RWPE1 (cell line): ENCODE measurements around the gene CD300E.

ENCODE experiments used
- CTCF ChIA-PET: fragments of 350-600 bp; sonication (Branson Sonifier 250); formaldehyde crosslinking; extraction: SDS; loops from one replicate; lab custom pipeline; 2021; lab: Yijun Ruan, JAX
- POLR2A ChIA-PET: fragments of 400-600 bp; formaldehyde crosslinking; extraction: SDS; loops from one replicate; lab custom pipeline; 2020; ENCODE audit warnings: antibody characterized with exemption; ENCODE audit not compliant: low non-redundant PET; lab: Yijun Ruan, JAX
- DNase-seq: peaks from one replicate; pipeline ENCODE4 v3.0.0; 2012; ENCODE audit warnings: low spot score
- H3K27ac ChIP-seq: fragments of 450-650 bp; 2 replicates; pipeline ENCODE4 v1.5.1; 2017
- CTCF ChIP-seq: fragments of 450-650 bp; conservative IDR thresholded peaks from 2 replicates; pipeline ENCODE4 v1.5.1; 2017; ENCODE audit warnings: low read depth, mild to moderate bottlenecking

The CD300E gene

GRCh38 chr17:74569020-74570003 is 54.2 kb downstream of the CD300E start:
- ChIA-PET CTCF (interaction anchor here (0.9 to 1.1 kb wide), 2 partner anchors 33 to 88 kb away, joined by 4 to 5 read pairs; no protein-coding TSS in a partner anchor), POLR2A (interaction anchor here (0.6 kb wide), 1 partner anchor 196 kb away, joined by 3 read pairs; no protein-coding TSS in a partner anchor)
- peak; percentile 91 for DNase-seq
- H3K27ac ChIP-seq: peak overlapping the region; percentile 97
- TF ChIP-seq CTCF: no peak

GRCh38 chr17:74568106-74568873 is 55.2 kb downstream of the CD300E start:
- no peak for DNase-seq
- TF ChIP-seq CTCF: no peak

GRCh38 chr17:74567397-74567796 is 56.1 kb downstream of the CD300E start, which contains the start of gene CD300H:
TSS of gene CD300H (minus strand) at chr17:74567509.
- no peak for TF ChIP-seq CTCF
- peak within 1 kb of the TSS; percentile 97 for H3K27ac ChIP-seq
- ChIA-PET POLR2A (no interaction called here), CTCF (interaction anchor here (0.7 to 1.2 kb wide), 3 partner anchors 23 to 1611 kb away, joined by 3 to 4 read pairs (median 3); no protein-coding TSS in a partner anchor)
- no peak for DNase-seq

More at GRCh38 chr17:74568106-74568873, 55.2 kb downstream of the CD300E start:
- CTCF ChIA-PET: no interaction called here
- peak overlapping the region; percentile 97 for H3K27ac ChIP-seq
- POLR2A ChIA-PET: no interaction called here

GRCh38 chr17:74566132-74566753 is 57.3 kb downstream of the CD300E start:
- ChIA-PET POLR2A (no interaction called here), CTCF (interaction anchor here (0.6 to 1.6 kb wide), 13 partner anchors 8 to 179 kb away, joined by 3 to 9 read pairs (median 5); partner anchors contain the start of gene CD300C)
- TF ChIP-seq CTCF: peak; percentile 78
- H3K27ac ChIP-seq: peak overlapping the region; percentile 25
- DNase-seq: peak; percentile 31

- ChIA-PET CTCF (no interaction called here), POLR2A (no interaction called here)
- no peak for TF ChIP-seq CTCF
- no peak for DNase-seq
- peak overlapping the region; percentile 27 for H3K27ac ChIP-seq
Measured at GRCh38 chr17:74565126-74565525, 58.4 kb downstream of the CD300E start.
